ENCODE results near the gene NUDT16L1. TPM values are rescaled to one million over a fixed set of nuclear protein-coding genes. Genes with fewer than 3 reads are reported as not detected.

Gene NUDT16L1
- total RNA-seq, 1 experiment from 2014 or later = 49.9 TPM

DNA sequence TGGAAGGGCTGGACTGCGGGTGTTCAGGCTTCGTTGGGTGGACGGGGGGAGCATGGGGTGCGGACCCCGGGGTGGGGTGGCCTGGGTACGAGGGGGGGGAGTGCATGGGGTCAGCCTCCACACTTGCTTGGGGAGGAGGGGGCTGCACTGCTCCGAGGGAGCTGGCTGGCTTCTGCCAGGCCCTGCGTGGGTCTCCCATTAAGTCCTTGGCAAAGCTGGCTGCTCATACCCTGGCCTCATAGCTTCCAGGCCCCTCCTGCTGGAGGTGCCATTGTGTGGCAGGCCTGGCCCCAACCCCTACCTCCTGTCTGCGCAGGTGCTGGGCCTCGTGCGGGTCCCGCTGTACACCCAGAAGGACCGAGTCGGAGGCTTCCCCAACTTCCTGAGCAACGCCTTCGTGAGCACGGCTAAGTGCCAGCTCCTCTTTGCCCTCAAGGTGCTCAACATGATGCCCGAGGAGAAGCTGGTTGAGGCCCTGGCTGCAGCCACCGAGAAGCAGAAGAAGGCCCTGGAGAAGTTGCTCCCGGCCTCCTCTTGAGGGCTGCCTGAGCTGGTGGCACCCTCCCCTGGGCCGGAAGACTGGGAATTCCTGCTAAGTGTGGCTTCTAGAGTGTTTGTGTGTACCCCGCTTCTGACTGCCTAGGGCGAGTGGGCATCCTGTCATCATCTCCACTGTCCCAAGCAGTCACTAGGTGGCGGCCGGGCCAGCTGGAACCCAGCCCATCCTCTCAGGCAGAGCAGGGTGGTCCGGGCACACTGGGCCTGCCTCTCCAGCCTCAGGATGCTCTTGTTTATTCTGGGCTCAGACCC, 1.5 kb downstream of the NUDT16L1 start:
- Histone ChIP-seq H3K27me3 (ENCODE audit: low read length) (no peaks in the 10 kb centered on the region), H3K4me3 (ENCODE audit: low read length) (peak overlapping the region; percentile 86), H3F3A (ENCODE audit: low read length, unreplicated experiment) (no peaks in the 10 kb centered on the region), H2AFZ (ENCODE audit: low read length) (no peak overlapping the region), H3K9me2 (replicated peaks; ENCODE audit: low read length) (no peaks in the 10 kb centered on the region), H4K20me1 (ENCODE audit: low read length) (no peaks in the 10 kb centered on the region), H3K9me3 (ENCODE audit: low read length) (no peaks in the 10 kb centered on the region), H3K4me2 (ENCODE audit: low read length) (peak overlapping the region; percentile 83), H3K4me1 (ENCODE audit: insufficient read depth, low read length) (peaks cover 5% of the 10 kb centered on the region; the same call in 1 of the 2 replicates), H3K9ac (ENCODE audit: low read length) (peak overlapping the region; percentile 83; the same call in 1 of the 2 replicates), H3K79me2 (ENCODE audit: low read length) (0 out of 2 replicates have a peak, but pooled peaks cover 3% of the 10 kb centered on the region), H3K36me3 (ENCODE audit: low read depth, low read length) (no peaks in the 10 kb centered on the region; the same call in 1 of the 2 replicates), H3K27ac (ENCODE audit: low read length) (no peak overlapping the region)
- ChIA-PET POLR2A (ENCODE audit: unreplicated experiment) (interaction anchor here (0.9 kb wide), 1 partner anchor 15 kb away, joined by 5 read pairs; no protein-coding TSS in a partner anchor), CTCF (interaction anchor here (0.6 kb wide), 1 partner anchor 71 kb away, joined by 3 read pairs; no protein-coding TSS in a partner anchor)
- no peak for DNase-seq
- no peak for ATAC-seq
- TSS peak; percentile 18 for BruUV-seq (replicated peaks)
- intact Hi-C loops (cut with micrococcal nuclease) = no loop called here
- TF ChIP-seq EZH2phosphoT487 (IDR thresholded peaks at IDR 0.05; ENCODE audit: borderline replicate concordance, low read length) = no peak
- TF ChIP-seq, protein P1, sequence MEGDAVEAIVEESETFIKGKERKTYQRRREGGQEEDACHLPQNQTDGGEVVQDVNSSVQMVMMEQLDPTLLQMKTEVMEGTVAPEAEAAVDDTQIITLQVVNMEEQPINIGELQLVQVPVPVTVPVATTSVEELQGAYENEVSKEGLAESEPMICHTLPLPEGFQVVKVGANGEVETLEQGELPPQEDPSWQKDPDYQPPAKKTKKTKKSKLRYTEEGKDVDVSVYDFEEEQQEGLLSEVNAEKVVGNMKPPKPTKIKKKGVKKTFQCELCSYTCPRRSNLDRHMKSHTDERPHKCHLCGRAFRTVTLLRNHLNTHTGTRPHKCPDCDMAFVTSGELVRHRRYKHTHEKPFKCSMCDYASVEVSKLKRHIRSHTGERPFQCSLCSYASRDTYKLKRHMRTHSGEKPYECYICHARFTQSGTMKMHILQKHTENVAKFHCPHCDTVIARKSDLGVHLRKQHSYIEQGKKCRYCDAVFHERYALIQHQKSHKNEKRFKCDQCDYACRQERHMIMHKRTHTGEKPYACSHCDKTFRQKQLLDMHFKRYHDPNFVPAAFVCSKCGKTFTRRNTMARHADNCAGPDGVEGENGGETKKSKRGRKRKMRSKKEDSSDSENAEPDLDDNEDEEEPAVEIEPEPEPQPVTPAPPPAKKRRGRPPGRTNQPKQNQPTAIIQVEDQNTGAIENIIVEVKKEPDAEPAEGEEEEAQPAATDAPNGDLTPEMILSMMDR (conservative IDR thresholded peaks at IDR 0.05; ENCODE audit: low read depth, low read length) = no peak
- TF ChIP-seq EZH2 (IDR thresholded peaks at IDR 0.05; ENCODE audit: low read length, unreplicated experiment) = no peak

DNA sequence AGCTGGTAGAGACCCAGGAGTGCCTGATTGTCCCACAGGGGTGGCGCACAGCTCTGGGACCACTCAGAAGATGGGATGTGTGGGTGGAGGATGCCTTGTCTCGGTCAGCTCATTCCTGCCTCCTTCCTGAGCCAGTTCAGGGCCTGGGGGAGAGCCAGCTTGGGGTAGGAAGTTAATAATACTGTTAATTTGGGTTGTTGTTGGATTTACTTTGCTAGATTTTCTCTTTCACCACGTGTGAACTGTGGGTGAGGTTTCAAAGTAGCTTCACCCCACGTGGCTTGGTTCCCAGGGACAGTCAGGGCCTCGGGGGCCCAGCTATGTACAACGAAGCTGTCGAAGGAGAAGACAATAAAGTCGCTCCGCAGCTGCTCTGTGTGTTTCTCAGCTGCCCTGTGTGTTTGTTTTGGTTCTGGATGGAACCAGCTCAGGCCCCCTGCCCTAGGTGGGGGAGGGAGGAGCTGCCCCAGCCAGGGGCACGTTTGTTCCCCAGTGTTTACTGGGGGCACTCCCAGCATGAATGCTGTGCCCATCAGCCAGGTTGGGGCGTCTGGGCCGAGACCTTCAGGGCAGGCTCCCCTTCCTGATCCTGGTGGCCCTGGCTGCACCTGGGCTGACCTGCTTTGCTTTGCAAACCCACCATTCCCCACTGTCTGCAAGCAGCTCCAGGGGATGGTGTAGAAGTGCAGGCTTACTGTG, 2.3 kb downstream of the NUDT16L1 start:
- no TSS peak for BruUV-seq (replicated peaks)
- no peak overlapping the region for H3K27ac ChIP-seq (ENCODE audit: low read length)
- CTCF ChIA-PET = interaction anchor here (0.6 kb wide), 1 partner anchor 72 kb away, joined by 3 read pairs; no protein-coding TSS in a partner anchor

More for the DNA sequence above, 2.3 kb downstream of the NUDT16L1 start:
- H4K20me1 ChIP-seq (ENCODE audit: low read length) = no peaks in the 10 kb centered on the region
- TF ChIP-seq, protein P1 (conservative IDR thresholded peaks at IDR 0.05; ENCODE audit: low read depth, low read length) = no peak
- TF ChIP-seq EZH2 (IDR thresholded peaks at IDR 0.05; ENCODE audit: low read length, unreplicated experiment) (no peak), EZH2phosphoT487 (IDR thresholded peaks at IDR 0.05; ENCODE audit: borderline replicate concordance, low read length) (no peak)
- H3K9ac ChIP-seq (ENCODE audit: low read length) = no peak overlapping the region
- no peaks in the 10 kb centered on the region for H3K27me3 ChIP-seq (ENCODE audit: low read length)
- H3K79me2 ChIP-seq (ENCODE audit: low read length) = 0 out of 2 replicates have a peak, but pooled peaks cover 3% of the 10 kb centered on the region
- no peak overlapping the region for H3K4me3 ChIP-seq (ENCODE audit: low read length)
- ATAC-seq (no peak), DNase-seq (no peak)
- no peak overlapping the region for H2AFZ ChIP-seq (ENCODE audit: low read length)
- POLR2A ChIA-PET (ENCODE audit: unreplicated experiment) = interaction anchor here (0.9 kb wide), 1 partner anchor 16 kb away, joined by 5 read pairs; no protein-coding TSS in a partner anchor
- no peak overlapping the region for H3K4me2 ChIP-seq (ENCODE audit: low read length)
- no peaks in the 10 kb centered on the region for H3K9me2 ChIP-seq (replicated peaks; ENCODE audit: low read length)
- no peaks in the 10 kb centered on the region for H3K9me3 ChIP-seq (ENCODE audit: low read length)
- H3K36me3 ChIP-seq (ENCODE audit: low read depth, low read length) = no peaks in the 10 kb centered on the region; the same call in 1 of the 2 replicates
- no peaks in the 10 kb centered on the region for H3F3A ChIP-seq (ENCODE audit: low read length, unreplicated experiment)
- intact Hi-C loops (cut with micrococcal nuclease) = no loop called here
- peaks cover 5% of the 10 kb centered on the region; the same call in 1 of the 2 replicates for H3K4me1 ChIP-seq (ENCODE audit: insufficient read depth, low read length)

All from PC-3 (cell line).